Activated gamma-delta T cell treated with Interleukin-2 at 50 U/mL for 16 hours (primary cell): Measurements from ENCODE around the gene NOSIP.
A peak's percentile ranks its signal among the peaks of the same experiment; 100 is the strongest.

Source experiments
- DNase-seq: peaks from one replicate; pipeline ENCODE4 v3.0.0-alpha.2; 2020

NOSIP gene

DNA sequence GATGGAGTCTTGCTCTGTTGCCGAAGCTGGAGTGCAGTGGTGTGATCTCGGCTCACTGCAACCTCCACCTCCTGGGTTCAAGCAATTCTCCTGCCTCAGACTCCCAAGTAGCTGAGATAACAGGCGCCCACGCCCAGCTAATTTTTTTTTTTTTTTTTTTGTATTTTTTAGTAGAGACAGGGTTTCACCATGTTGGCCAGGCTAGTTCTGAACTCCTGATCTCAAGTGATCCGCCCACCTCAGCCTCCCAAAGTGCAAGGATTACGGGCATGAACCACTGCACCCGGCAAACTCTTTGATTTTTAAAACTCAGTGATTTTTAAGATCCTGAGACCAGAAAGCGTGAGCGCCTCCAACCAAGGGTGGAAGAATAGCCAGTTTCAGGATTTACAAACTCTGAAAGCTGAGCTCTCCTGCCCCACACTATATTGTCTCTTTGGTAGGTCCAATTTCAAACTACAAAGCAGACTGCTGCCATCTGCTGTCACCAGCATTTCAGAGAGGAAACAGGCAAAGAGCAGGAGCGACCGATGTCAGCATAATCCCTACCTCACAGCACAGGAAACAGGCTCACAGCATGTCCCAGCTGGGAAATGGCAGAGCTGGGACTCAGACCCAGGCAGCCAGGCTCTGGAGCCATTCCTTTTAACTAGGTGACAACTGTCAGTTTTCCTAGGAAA lies 9.2 kb downstream of the NOSIP start:
- DNase-seq: no peak

DNA sequence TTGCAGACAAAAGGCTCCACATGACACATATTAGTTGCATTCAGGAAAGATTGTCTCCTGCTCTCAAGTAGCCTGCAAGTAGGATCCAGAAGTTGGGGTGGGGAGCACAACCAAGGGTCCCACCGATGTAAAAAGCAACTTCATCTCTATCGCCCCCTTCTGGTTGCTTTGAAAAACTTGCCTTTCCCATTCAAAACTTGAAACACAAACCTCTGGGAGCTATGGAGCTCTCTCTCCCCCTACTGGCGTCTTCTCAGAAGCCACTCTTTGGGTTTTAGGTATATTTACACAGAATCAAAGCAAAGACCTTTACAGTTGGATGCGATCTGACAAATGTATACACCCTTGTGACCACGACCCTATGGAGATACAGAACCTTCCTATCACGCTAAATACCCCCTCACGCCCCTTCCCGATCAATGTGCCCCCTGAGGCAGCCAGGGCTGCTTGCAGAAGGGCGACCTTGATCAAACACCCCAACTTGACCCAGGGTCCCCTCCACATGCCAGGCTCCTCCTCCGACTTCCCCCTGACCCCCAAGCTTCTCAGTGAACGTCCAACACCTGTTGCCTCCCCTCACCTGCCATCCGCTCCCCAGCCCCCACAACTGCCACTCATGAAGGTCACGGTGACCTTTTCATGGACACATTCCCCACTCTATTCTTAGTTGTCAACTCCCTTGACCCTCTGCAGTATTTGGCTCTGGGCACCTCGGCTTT lies 10.1 kb downstream of the NOSIP start:
- peak; percentile 72 for DNase-seq

DNA sequence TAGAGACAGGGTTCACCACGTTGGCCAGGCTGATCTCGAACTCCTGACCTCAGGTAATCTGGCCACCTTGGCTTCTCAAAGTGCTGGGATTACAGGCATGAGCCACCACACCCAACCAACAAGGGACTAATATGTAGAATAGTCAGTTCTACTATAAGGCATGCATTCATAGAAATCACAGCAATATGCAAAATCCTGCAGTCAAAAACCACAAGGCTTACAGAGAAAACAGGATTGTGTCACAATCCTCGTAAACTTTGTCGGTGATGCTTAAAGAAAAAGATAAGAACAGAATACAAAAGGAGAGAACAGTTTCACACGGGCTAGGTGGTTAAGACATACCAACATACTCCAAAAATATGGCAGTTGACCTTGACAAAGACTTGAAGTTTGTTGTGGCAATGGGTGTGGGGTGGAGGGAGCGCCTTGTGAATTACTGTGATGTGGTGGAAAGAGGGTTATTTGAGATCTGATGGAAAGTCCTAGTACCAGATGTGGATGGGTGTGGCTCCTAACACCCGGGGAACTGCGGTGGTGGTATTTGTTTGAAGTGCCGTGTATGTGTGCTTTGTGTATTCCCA lies 12.4 kb downstream of the NOSIP start:
- peak; percentile 77 for DNase-seq

DNA sequence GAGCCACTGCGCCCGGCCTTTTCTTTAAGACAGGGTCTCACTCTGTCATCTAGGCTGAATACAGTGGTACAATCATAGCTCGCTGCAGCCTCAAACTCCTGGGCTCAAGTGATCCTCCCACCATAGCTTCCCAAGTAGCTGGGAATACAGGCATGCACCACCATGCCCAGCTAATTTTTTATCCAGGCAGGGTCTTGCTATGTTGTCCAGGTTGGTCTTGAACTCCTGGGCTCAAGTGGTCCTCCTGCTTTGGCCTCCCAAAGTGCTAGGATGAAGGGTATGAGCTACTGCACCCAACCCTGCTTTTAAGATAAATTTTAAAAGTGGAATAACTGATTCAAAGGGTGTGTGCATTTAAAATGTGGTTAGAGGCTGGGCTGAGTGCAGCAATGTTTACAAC lies 14.1 kb downstream of the NOSIP start:
- DNase-seq: no peak

DNA sequence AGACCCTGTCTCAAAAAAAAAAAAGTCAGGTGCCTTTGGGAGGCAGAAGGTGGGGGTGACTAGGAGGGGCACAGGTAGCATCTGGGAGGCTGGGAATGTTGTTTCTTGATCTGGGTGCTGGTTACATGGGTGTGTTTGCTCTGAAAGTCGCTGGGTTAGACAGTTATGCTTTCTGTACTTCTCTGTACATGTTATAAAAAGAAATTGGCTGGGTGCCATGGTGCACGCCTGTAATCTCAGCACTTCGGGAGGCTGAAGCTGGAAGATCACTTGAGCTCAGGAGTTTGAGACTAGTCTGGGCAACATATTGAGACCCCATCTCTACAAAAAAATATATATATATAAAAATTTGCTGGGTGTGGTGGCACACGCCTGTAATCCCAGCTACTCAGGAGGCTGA lies 15.1 kb downstream of the NOSIP start:
- DNase-seq: no peak

DNA sequence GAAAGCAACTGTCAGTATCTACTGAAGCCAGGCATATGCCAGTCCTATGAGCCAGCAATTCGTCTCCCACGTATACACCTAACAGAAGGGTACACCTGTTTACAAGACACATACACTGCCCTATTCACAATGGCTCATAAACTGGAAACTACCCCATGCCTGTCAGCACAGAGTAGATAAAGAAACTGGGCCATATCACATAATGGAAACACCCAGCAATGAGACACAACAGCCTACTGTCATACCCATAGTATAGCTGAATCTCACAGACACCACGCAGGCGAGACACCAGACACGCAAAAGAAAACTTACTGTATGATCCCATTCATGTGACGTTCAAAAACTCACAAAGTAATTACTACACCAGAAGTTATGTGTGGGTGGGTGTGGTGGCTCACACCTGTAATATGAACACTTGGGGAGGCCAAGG lies 15.7 kb downstream of the NOSIP start:
- DNase-seq: no peak

DNA sequence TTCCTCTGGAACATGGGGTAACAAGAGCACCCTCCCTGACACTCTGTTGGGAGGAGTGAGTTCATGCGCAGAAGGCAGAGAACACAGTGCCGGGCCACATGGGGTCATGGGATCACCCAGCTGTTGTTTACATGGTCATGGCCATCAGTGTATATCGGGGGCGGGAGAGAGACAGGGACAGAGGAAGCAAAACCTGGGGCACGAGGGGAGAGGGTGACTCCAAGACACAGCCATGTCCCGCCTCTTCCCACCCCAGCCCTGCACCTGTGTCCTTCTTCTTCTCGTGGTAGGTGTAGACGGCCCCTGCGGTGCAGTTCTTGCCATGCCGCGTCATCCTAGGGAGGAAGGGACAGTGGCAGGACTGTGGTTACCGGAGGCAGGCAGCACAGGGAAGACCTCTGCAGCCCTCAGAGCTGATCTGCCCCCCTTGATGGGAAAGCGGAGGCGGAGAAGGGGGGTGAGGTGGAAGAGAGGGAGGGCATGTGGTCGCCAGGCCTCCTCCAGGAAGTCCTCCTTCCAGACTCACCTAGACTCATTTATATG lies 19.9 kb downstream of the NOSIP start:
- DNase-seq: peak; percentile 47

DNA sequence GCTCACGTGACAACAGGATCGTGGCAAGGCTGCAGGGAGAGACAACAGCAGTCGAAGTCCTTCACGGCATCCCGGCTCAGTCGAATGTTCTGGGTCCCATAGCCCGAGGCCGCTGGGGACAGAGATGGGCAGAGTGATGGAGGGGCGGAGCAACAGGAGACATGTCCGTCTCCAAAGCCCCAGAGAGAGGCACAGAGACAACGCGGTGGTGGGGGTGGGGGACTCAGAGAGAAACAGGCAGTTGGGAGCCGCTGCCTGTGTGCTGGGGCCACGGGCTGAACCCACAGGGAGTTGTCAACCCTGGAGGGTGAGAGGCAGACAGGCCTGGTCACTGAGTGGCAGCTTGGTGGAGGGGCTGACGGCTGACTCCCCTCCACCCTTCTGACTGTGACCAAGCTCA lies 20.4 kb downstream of the NOSIP start:
- DNase-seq: no peak

DNA sequence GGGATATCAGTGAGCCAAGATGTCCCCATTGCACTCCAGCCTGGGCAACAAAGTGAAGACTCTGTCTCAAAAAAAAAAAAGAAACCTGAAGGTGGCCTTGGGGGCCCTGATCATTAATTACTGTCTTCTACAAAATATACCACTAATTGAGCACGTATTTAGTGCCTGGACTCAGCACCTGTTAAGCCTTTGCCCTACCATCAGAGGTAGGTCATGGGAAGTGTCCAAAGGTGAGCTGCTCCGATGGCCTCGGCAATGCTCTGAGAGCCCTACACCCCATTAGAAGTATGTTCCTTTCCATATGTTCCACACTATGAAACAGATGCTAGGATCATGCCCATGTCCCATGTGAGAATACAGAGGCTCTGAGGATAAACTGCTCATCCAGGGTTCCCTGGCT lies 20.9 kb downstream of the NOSIP start:
- DNase-seq: no peak

DNA sequence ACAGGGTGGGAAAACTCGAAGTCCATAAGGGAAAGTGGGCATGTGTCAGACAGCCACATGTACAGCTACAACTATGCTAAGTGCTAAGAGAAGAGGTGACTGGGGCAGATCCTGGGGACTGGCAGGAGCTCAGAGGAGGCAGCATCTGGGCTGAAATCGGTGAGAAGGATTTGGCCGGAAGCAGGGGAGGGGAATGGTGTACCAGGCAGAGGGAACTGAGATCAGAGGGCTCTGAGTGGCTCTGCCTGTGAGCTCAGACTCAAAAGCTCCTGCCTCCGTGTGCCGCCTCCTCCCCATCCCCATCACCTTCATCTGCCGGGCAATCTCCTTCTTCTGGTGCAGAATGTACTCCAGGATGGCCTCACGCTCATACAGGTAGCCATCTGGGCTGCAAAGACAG lies 21.8 kb downstream of the NOSIP start:
- no peak for DNase-seq

DNA sequence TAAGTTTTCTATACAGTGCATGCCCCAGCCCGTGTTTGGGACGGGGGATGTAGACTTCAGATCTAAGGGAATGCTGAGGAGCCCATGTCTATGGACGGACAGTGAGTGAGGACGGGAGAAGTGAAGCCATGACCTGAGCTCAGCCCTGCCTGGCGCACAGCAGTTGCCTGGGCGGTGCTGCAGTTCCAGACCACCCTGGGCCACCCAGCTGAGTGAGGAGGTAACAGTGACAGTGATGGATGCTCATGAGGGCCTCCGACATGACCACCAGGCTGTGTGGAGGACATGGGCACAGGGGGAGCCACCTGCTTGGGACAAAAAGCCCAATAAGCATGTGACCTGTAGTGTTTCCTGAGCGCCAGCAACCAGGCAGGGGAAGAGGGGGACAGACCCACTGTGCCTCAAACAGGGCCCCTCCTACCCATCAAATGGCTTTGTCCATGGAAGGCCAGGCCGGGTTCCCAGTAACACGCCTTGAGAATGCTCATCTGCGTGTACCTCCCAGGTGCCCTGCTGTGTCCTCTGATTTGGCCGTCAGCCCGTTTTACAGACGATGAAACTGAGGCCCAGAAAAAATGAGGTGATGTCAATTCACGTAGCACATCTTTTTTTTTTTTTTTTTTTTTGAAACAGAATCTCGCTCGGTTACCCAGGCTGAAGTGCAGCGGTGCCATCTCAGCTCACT lies 22.6 kb downstream of the NOSIP start:
- DNase-seq: no peak

DNA sequence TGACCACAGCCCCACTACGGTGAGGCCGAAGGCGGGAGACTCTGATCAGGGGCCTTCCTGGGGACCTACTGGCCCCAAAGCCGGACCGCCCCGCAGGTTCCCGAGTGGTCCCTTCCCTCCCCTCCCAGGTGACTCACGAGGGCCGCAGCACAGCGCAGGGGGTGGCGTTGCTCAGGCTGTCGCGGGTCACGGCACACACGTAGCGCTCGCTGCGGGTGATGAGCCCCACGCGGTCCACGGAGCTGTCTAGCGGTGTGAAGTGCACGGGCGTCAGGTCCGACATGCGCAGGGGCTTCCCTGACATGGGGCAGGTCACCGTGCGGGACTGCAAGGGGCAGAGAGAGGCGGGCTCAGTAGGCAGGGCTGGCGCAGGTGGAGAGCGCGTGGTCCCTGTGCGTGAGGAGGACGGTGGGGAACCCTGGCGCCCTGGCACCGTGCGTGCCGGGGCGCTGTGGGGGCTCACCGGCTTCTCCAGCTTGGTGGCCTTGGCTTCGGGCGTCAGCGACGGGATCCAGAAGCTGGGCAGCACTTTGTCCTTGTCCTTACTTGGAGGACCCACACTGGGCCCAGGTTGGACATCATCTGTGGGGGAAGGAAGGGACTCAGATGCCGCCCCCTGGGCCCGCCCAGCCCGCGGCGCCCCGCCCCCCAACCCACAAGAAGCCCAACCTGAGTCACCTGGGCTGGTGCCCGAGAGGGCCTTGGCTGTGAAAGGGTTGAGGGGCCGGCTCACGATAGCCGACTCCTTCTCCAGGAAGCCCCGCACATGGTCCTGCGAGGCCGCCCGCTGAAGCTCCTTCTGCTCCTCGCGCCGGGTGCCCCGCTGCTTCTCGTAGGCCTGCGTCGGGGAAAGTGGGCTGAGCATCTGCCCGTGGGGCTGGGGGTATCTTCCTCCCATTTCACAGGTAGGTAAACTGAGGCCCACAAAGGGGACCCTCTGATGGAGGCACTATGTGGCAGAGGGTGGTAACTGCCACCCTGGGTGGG lies 23.7 kb downstream of the NOSIP start:
- DNase-seq: peak; percentile 64

DNA sequence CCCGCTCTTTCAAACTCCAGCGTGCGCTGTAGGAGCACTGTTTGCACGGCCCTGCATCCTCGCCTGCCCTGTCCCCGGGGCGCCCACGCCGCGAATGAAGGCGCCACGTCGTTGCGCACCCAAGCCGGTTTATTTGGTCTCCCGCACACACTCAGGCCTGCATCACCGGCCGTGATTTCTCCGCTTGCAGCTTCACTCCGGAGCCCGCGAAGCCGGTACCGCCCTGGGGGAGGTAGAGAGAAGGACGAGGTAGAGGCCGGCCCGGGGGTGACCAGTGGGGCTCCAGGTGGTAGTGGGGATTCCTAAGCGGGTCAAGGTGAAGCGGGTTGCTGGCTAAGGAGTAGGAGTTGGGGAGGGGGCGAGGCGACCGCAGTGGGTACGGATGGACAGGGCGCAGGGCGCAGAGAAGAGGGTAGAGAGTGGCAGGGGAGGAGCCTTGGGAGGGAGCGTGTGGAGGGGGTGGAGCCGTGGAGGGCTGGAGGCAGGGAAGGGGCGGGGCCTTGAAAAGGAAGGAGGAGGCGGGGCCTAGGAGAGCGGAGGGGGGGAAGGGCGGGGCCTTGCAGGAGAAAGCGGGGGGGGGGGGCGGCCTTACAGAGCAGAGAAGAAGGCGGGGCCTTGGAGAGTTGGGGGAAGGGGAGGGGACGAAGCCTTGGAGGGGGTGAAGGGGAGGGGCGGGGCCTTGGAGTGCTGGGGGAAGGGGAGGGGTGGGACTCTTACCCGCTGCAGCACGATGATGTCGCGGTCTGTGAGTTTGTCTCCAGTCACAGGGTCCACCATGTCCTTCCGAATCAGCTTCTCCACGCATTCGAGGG lies 24.6 kb downstream of the NOSIP start:
- DNase-seq: peak; percentile 71

DNA sequence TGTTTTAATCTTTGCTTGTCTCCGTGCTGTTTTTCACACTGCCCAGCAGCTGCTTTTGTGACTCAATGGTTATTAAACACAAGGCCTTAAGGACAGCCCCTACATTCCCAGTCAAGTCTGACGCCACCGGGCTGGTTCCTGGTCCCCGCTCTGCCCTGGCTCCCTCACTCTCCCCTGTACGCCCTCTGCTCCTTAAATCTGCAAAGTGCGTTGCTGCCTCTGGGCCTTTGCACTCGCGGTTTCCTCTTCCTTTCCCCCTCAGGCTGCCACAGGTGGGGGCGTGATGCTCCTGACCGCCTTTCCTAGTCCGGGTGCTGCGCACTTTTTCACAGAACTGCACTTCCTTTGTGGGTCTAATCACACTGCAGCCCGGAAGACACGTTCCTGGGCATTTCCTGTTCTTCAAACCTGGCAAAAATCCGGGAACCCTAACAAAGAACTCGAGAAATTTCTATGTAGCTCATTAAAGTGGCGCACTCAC lies 25.6 kb downstream of the NOSIP start:
- DNase-seq: peak; percentile 48

DNA sequence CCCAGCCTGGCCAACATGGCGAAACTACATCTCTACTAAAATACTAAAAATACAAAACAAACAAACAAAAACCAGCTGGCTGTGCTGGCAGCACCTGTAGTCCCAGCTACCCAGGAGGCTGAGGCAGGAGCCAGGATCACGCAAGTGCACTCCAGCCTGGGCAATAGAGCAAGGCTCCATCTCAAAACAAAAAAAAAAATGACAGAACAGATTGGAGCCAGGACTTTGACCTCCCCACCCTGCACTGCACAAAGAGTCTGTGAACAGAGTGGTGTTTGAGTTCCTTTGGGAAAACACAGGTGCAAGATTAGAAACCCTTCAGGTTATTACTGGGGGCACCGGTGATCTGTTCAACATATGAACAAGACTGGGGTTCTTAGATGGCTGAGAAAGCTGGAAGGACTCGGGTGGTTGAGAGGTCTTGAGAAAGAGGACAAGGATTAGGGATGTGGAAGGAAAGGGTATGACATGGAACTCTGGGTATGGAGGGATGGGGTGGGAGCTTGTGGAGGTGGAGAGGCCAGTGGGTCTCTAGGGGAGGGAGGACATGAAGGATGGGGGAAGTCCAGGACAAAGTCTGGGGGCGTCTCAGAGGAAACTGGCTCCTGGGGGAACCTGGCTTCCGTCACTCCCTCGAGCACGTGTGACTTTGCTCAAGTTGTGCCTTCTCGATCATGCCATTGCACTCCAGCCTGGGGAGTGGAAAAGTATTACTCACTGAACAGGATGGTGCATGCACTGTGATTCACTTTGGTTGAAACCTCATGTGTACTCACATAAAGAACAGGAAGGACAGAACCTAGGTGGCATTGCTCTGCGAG lies 26.7 kb downstream of the NOSIP start:
- DNase-seq: peak; percentile 40

DNA sequence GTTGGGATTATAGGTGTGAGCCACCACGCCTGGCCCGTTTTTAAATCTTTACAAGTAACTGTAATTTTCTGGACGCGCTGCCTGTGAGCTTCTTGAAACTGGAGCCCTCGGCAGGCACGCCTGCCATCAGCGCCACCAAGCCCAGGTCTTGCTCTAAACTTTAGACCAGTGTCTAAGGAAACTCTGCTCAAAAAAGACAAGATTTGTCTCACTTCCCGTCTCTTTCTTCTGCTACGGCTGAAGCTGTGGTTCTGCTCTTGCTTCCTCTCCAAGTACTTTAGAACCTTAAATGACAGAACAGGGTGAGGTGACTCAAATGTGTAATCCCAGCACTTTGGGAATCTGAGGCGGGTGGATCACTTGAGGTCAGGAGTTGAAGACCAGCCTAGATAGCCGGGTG lies 27.6 kb downstream of the NOSIP start:
- DNase-seq: peak; percentile 35

DNA sequence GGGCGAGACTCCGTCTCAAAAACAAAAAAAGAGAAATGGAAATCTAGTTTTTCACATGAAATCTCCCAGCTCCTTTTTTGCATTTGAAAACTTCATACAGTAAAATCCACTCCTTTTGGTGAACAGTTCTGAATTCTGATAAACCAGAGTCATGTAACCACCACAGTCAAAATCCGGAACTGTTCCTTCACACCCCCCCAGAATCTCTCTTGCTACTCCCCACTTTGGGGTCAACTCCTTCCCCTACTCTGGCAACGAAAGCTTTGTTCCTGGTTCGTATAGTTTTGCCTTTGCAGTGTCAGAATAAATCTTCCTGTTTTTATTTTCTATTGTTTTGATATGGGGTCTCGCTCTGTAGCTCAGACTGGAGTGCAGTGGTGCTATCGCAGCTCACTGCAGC lies 28.8 kb downstream of the NOSIP start:
- no peak for DNase-seq

DNA sequence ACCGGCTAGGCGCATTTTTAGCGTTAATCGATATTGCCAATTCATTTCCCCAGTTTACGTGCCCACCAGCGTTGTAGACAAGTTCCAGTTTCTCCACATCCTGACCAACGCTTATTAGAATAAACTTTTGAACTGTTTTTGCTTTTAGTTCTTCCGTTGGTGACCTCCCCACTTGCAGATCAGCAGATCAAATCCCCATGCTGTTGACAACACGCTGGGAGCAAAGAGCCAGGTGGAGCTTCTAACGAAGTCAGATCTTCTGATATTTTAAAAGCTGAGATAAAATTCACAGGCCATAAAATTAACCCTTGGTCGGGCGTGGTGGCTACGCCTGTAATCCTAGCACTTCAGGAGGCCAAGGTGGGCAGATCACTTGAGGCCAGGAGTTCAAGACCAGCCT lies 31.3 kb downstream of the NOSIP start:
- DNase-seq: no peak

DNA sequence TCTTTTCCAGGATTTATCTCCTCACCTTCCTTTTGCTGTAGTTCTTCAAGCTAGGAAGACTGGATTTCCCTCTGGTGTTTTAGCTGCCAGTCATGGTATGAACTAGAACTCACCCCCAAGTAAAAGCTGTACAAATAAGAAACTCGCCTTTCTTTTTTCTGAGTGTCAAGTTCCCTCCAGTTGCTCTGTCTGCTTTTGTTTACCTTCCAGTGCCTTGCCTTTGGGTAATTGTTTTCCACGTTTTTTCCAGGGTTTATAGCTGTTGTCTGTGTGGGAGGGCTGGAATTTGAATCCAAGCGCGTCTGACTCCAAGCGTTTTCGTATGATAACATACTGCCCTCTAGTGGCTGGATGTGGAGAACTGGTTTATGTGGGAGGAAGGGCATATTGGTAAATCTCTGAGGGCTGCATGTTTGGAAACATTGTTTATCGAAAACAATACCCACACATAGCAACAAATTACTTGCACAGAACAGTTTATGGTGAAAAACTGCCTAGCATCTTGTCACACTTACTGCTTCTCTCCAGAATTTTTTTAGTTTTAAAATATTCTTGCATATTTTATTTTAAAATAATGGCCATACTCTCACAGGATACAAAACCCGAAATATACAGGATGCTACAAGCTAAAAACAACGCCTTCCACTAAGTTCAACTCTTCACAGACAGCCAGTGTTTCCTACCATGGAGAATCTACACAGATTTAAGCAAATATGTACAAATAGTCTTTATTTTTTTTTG lies 33.4 kb downstream of the NOSIP start:
- peak; percentile 70 for DNase-seq
